Suprapubic skin (tissue), 4 donors: ENCODE data around the gene CTBP2. TPM values are rescaled to one million over a fixed set of nuclear protein-coding genes. Genes with fewer than 3 reads are reported as not detected.
A peak's percentile ranks its signal among the peaks of the same experiment; 100 is the strongest.

Source experiments
- DNase-seq, 2 donors: peaks; one replicate each; pipeline ENCODE4 v3.0.0-alpha.2; 2019; ENCODE audit warnings: low spot score in 2 of 2
- H3K27ac ChIP-seq: fragments of 200-600 bp; sonication (generic); one replicate; pipeline ENCODE4 v1.5.1; 2019
- H3K27me3 ChIP-seq: fragments of 200-600 bp; sonication (generic); one replicate; pipeline ENCODE4 v1.5.1; 2019
- H3K36me3 ChIP-seq: fragments of 200-600 bp; sonication (generic); one replicate; pipeline ENCODE4 v1.5.1; 2019
- H3K4me1 ChIP-seq: fragments of 200-600 bp; sonication (generic); one replicate; pipeline ENCODE4 v1.5.1; 2019
- H3K4me3 ChIP-seq: fragments of 200-600 bp; sonication (generic); one replicate; pipeline ENCODE4 v1.5.1; 2019; ENCODE audit warnings: mild to moderate bottlenecking
- H3K9me3 ChIP-seq: fragments of 200-600 bp; sonication (generic); one replicate; pipeline ENCODE4 v1.5.1; 2019
- EP300 ChIP-seq: sonication (generic); formaldehyde crosslinking; IDR thresholded peaks from one replicate; pipeline ENCODE4 v1.6.1; 2017; ENCODE audit warnings: antibody characterized with exemption
- POLR2A ChIP-seq, 2 donors: fragments of 450-650 bp; IDR thresholded peaks; one replicate each; pipeline ENCODE4 v1.6.1; 2017; ENCODE audit warnings: antibody characterized with exemption in 2 of 2, mild to moderate bottlenecking in 2 of 2, moderate library complexity in 2 of 2
- POLR2AphosphoS5 ChIP-seq, 3 donors: sonication (generic); formaldehyde crosslinking; IDR thresholded peaks; one replicate each; pipeline ENCODE4 v1.6.1; 2017; ENCODE audit warnings: antibody characterized with exemption in 3 of 3
- WGBS: methylation state at CpG from one replicate; pipeline ENCODE4 v1.1.5; 2018; 5-methylcytosine and 5-hydroxymethylcytosine counted together
- total RNA-seq, 4 donors: library from RNA; depleted of rRNA; stranded (reverse); fragments of >200 nt; gene quantifications; one replicate each; pipeline ENCODE4 v1.1.0, GENCODE V29; 2016
- TF ChIP-seq, protein P1 (sequence below), 2 donors: fragments of 200-600 bp in 1 of 2; fragments of 450-650 bp in 1 of 2; sonication (generic) in 1 of 2; IDR thresholded peaks; one replicate each; pipeline ENCODE4 v1.5.1; 2016 to 2019; ENCODE audit warnings: antibody characterized with exemption in 2 of 2, mild to moderate bottlenecking in 1 of 2, moderate library complexity in 1 of 2

CTBP2 gene
- total RNA-seq, 4 donors from 2014 or later, result 19.7 to 45.7 (median 29.4) TPM

DNA sequence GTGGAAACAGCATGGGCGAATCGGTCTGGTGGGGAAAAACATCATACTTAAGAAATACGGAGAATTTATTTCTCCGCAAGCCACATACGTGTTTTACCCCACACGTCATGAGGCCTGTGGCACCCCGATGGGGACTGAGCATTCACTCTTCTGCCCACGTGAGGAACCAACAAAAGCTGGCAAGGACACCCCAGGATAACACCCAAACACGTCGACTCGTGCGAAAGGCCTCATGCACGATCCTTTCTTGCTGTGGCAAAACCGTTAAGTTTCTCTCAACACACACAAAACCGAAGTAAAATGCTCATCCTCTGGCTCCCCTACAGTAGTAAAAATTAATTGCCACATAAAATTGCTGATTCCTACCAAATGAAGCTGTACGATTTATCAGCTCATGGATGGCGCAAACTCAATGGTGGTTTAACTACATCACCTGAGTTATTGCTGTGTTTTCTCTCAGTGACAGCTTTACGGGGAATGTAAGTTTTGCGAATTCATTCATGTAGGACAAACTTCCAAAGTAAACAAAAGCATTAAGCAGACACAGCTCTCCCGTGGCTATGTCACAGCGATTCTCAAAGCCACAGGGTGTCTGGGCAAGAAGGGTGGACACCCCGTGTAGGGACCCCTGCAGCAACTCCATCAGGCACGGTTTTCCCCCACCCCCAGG lies 97.0 kb downstream of the CTBP2 start:
- DNase-seq, result no peak
- Histone ChIP-seq H3K27me3 (no peaks in the 10 kb centered on the region), H3K4me3 (no peak overlapping the region), H3K9me3 (no peaks in the 10 kb centered on the region), H3K27ac (no peak overlapping the region), H3K4me1 (peaks cover 82% of the 10 kb centered on the region), H3K36me3 (no peaks in the 10 kb centered on the region)
- WGBS, result 81% methylated on average over 23 of the region's 23 CpGs
- TF ChIP-seq POLR2A (IDR thresholded peaks at IDR 0.05), result no peak
- no peak for TF ChIP-seq POLR2AphosphoS5 (IDR thresholded peaks at IDR 0.05)
- TF ChIP-seq EP300, result no peak
- TF ChIP-seq, protein P1, sequence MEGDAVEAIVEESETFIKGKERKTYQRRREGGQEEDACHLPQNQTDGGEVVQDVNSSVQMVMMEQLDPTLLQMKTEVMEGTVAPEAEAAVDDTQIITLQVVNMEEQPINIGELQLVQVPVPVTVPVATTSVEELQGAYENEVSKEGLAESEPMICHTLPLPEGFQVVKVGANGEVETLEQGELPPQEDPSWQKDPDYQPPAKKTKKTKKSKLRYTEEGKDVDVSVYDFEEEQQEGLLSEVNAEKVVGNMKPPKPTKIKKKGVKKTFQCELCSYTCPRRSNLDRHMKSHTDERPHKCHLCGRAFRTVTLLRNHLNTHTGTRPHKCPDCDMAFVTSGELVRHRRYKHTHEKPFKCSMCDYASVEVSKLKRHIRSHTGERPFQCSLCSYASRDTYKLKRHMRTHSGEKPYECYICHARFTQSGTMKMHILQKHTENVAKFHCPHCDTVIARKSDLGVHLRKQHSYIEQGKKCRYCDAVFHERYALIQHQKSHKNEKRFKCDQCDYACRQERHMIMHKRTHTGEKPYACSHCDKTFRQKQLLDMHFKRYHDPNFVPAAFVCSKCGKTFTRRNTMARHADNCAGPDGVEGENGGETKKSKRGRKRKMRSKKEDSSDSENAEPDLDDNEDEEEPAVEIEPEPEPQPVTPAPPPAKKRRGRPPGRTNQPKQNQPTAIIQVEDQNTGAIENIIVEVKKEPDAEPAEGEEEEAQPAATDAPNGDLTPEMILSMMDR (IDR thresholded peaks at IDR 0.05), result no peak

DNA sequence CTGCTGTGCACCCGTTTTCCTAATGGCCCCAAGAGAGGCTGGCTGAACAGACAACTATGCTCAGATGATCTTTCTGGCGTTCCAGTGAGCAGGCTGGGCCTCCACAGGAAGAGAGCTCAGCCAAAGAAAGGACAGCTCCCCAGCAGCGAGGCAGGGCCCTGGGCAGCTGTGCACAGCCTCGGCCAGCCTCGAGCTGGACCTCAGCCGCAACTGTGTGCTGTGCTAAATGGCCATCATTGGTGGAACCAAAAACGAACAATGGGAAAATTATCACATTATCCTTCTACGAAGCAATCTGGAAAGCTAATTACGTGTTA lies 97.5 kb downstream of the CTBP2 start:
- Histone ChIP-seq H3K4me1 (peaks cover 87% of the 10 kb centered on the region), H3K9me3 (no peaks in the 10 kb centered on the region), H3K4me3 (no peak overlapping the region), H3K27me3 (no peaks in the 10 kb centered on the region), H3K27ac (no peak overlapping the region), H3K36me3 (no peaks in the 10 kb centered on the region)
- TF ChIP-seq, protein P1 (IDR thresholded peaks at IDR 0.05), result no peak
- TF ChIP-seq POLR2AphosphoS5 (IDR thresholded peaks at IDR 0.05) (no peak), EP300 (no peak), POLR2A (IDR thresholded peaks at IDR 0.05) (no peak)
- no peak for DNase-seq
- WGBS, result 89% methylated on average over 9 of the region's 9 CpGs

DNA sequence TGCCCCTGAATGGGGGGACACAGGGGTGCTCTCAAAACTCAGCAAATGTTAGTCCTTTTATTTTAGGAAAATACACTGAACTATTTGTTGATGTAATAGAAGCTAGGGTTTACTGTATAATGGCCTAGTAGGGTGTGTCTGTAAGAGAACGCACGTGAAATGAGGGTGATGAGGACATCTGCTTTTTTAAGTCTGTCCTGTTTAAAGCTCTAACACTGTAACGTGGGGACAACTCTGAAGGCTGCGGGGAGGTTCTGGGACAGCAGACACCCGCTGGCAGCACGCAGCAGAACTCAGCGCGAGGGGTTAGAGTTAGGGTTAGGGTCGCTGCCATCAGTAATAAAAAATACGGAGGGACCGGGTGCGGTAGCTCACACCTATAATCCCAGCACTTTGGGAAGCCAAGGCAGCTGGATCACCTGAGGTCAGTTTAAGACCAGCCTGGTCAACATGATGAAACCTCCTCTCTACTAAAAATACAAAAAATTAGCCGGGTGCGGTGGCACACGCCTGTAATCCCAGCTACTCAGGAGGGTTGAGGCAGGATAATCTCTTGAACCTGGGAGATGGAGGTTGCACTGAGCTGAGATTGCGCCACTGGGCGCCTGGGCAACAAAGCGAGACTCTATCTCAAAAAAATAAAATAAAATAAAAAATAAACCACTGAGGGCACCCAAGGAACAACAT lies 98.0 kb downstream of the CTBP2 start:
- 87% methylated on average over 18 of the region's 18 CpGs for WGBS
- Histone ChIP-seq H3K4me1 (peaks cover 92% of the 10 kb centered on the region), H3K27ac (no peak overlapping the region), H3K27me3 (no peaks in the 10 kb centered on the region), H3K36me3 (no peaks in the 10 kb centered on the region), H3K4me3 (no peak overlapping the region), H3K9me3 (no peaks in the 10 kb centered on the region)
- TF ChIP-seq EP300, result no peak
- DNase-seq, result no peak

DNA sequence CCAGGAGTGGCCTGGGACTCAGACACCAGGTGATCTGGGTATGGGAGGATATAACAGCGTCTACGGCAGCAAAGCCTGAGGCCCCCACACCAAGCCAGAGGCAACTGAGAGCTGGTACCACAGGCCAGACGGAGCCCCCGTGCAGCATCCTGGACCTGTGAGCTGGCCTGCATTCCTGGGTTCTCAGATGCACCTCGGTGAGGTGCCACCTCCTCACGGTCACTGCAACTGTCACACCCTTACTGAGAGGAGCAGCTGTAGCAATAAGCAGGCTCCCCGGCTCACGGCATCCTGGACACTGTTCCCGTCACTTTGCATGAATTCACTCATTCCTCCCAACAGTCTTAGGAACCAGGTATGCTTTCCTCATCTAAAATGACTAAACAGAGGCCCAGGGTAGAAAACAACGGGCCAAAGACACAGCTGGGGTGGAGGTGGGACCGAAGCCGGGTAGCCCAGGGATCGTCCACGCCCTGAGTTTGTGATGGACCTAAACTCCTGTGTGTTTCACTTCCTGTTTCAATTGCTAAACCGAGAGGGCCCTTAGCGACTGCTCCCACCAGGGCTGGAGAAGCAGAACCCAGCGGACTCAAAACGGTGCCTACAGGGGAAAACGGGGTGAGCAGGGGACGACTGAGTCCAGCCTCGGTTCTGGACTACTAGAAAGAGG lies 98.7 kb downstream of the CTBP2 start:
- TF ChIP-seq POLR2AphosphoS5 (IDR thresholded peaks at IDR 0.05) (no peak), POLR2A (IDR thresholded peaks at IDR 0.05) (no peak), EP300 (no peak)
- TF ChIP-seq, protein P1 (IDR thresholded peaks at IDR 0.05), result no peak
- WGBS, result 65% methylated on average over 17 of the region's 21 CpGs
- H3K27me3 ChIP-seq, result no peaks in the 10 kb centered on the region

DNA sequence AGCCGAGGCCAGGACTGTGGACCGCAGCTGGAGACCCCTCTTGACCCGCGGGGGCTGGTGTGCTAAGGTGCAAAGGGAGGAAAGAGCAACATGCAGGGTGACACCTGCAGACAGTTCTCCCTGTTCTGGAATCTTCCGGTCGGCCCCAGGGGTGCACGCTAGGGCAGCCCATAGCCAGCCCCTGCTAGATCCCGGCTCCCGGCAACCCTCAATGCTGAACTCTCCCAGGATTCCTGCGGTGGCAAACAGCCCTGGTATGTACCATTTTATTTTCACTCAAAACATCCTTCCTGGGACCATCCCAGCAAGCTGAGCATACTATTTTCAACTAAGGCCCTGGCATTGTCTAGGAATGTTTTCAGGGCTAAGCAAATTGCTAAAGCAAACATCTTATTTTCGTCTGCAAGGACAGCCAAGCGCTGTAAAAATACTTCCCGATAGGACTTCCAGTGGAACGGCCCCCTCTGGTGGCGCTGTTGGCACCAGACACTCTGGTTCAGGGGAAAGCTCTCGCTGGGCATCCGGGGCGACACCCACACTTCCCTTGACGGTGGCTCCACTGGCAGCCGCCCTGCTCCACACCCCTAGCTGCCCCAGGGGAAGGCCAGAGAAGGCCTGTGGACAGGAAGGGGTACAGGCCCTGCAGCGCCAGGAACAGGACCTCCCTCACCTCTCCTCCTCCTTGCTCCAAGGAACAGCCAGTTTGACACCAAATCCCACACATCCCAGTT lies 99.4 kb downstream of the CTBP2 start:
- Histone ChIP-seq H3K9me3 (no peaks in the 10 kb centered on the region), H3K4me1 (peaks cover 97% of the 10 kb centered on the region), H3K4me3 (no peak overlapping the region), H3K36me3 (no peaks in the 10 kb centered on the region), H3K27me3 (no peaks in the 10 kb centered on the region), H3K27ac (peak overlapping the region; percentile 39)
- WGBS, result 27% methylated on average over 14 of the region's 21 CpGs
- TF ChIP-seq, protein P1 (IDR thresholded peaks at IDR 0.05), result peak; percentile 81 to 89
- no peak for TF ChIP-seq EP300
- TF ChIP-seq POLR2AphosphoS5 (IDR thresholded peaks at IDR 0.05), result peak in 2 of 3 donors; percentile 53 to 60
- TF ChIP-seq POLR2A (IDR thresholded peaks at IDR 0.05), result no peak
- peak; percentile 92 to 95 for DNase-seq

More for the DNA sequence above, 98.7 kb downstream of the CTBP2 start:
- H3K27ac ChIP-seq, result peak overlapping the region; percentile 39
- no peak for DNase-seq
- peaks cover 97% of the 10 kb centered on the region for H3K4me1 ChIP-seq
- H3K36me3 ChIP-seq, result no peaks in the 10 kb centered on the region
- H3K4me3 ChIP-seq, result no peak overlapping the region
- no peaks in the 10 kb centered on the region for H3K9me3 ChIP-seq
